ENCODE data around the gene TTC28. TPM values are rescaled to one million over a fixed set of nuclear protein-coding genes. Genes with fewer than 3 reads are reported as not detected.

The TTC28 gene
- total RNA-seq, 1 experiment from 2014 or later = 11.2 TPM

DNA sequence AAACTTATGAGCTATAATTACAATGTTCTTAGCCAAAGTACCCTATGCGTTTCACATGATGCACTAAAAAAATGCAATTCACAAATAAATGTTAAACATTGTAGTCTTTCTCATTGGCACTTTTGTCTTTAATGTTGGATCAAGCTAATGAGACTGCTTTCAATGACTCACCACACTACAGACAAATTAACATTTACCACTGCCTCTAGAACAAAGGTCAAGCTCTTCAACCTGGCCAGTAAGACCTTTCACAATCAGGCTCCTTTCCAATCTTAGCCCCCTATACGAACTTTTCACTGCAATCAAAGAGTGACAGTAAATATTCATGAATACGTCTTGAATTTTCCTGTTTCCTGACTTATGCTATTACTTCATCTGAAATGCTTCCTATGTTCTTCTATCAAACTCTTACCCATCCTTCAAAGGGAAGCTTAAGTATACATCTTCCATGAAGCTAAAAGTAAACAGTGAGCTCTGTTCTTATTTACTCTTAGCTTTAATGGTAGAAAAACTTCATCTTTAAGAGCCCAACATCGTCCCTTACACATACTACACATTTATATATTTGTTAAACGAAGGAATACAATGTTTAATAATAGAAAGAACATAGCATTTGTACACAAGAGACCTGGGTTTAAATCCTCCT, 433.9 kb downstream of the TTC28 start:
- Histone ChIP-seq H3K4me3 (ENCODE audit: low read length) (no peak overlapping the region), H3K27ac (ENCODE audit: low read length) (no peak overlapping the region), H3K4me2 (ENCODE audit: low read depth, low read length, poor library complexity, severe bottlenecking) (no peak overlapping the region)

DNA sequence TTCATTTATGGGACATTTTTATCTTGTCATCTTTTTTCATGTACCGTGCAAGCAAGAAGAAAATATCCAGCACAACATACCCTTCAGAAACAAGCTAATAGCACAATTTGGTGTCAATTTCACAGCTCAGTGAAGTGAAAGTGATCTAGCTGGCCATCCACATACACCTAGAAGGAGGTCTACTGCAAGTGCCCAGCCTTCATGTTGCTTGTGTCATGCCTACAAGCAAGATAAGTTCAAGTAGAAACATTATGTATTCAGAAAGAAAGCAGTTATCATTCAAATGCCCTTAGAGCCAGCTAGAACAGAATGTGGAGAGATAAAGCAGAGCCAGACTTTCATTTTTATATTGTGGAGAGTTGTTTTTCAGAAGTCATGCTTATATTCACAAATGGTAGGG, 434.9 kb downstream of the TTC28 start:
- Histone ChIP-seq H2AFZ (ENCODE audit: low read length) (no peak overlapping the region), H3K36me3 (ENCODE audit: insufficient read depth, low read length) (no peaks in the 10 kb centered on the region), H3K27me3 (ENCODE audit: low read length) (no peaks in the 10 kb centered on the region), H3K9me3 (ENCODE audit: low read length) (no peaks in the 10 kb centered on the region), H3K4me3 (ENCODE audit: low read length) (no peak overlapping the region), H3K79me2 (ENCODE audit: low read length) (no peaks in the 10 kb centered on the region), H3K4me2 (ENCODE audit: low read depth, low read length, poor library complexity, severe bottlenecking) (no peak overlapping the region), H3K9ac (ENCODE audit: low read length) (no peak overlapping the region), H3K4me1 (ENCODE audit: low read length) (no peaks in the 10 kb centered on the region), H3K27ac (ENCODE audit: low read length) (no peak overlapping the region), H3K9me2 (replicated peaks; ENCODE audit: insufficient read depth, low read length) (no peaks in the 10 kb centered on the region), H4K20me1 (ENCODE audit: insufficient read depth, low read depth, low read length) (peaks cover 6% of the 10 kb centered on the region; the same call in 1 of the 2 replicates)
- no peak for DNase-seq

More for the DNA sequence above, 433.9 kb downstream of the TTC28 start:
- H3K9me2 ChIP-seq (replicated peaks; ENCODE audit: insufficient read depth, low read length) = no peaks in the 10 kb centered on the region
- no peak overlapping the region for H3K9ac ChIP-seq (ENCODE audit: low read length)
- no peak overlapping the region for H2AFZ ChIP-seq (ENCODE audit: low read length)
- H3K27me3 ChIP-seq (ENCODE audit: low read length) = no peaks in the 10 kb centered on the region
- no peaks in the 10 kb centered on the region for H3K79me2 ChIP-seq (ENCODE audit: low read length)
- H3K4me1 ChIP-seq (ENCODE audit: low read length) = no peaks in the 10 kb centered on the region
- no peak for DNase-seq
- no peaks in the 10 kb centered on the region for H3K36me3 ChIP-seq (ENCODE audit: insufficient read depth, low read length)
- H3K9me3 ChIP-seq (ENCODE audit: low read length) = no peaks in the 10 kb centered on the region
- H4K20me1 ChIP-seq (ENCODE audit: insufficient read depth, low read depth, low read length) = peaks cover 6% of the 10 kb centered on the region; the same call in 1 of the 2 replicates

DNA sequence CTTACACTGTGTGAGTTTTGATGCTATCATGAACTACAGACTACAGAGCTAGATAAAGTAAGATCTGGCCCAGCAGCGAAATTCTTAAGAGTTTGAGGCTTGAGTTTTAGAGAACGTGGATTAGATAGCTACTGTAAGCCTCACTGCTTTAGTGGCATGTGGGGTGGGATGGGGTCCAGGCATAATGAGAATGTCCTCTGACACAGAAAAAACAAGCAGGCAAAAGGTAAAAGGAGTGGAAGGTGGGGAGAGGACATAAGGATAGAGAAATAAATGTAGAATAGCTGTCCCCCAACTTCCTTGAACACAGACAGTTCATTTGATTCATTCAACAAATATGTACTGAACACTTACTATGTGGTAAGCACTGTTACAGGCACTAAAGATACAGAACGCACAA, 436.1 kb downstream of the TTC28 start:
- no peaks in the 10 kb centered on the region for H3K27me3 ChIP-seq (ENCODE audit: low read length)
- no peak for DNase-seq
- no peak overlapping the region for H3K4me2 ChIP-seq (ENCODE audit: low read depth, low read length, poor library complexity, severe bottlenecking)
- H3K9ac ChIP-seq (ENCODE audit: low read length) = no peak overlapping the region
- no peak overlapping the region for H3K27ac ChIP-seq (ENCODE audit: low read length)
- H4K20me1 ChIP-seq (ENCODE audit: insufficient read depth, low read depth, low read length) = peaks cover 6% of the 10 kb centered on the region; the same call in 1 of the 2 replicates
- H3K36me3 ChIP-seq (ENCODE audit: insufficient read depth, low read length) = no peaks in the 10 kb centered on the region
- no peaks in the 10 kb centered on the region for H3K9me2 ChIP-seq (replicated peaks; ENCODE audit: insufficient read depth, low read length)
- H3K4me3 ChIP-seq (ENCODE audit: low read length) = no peak overlapping the region
- H3K9me3 ChIP-seq (ENCODE audit: low read length) = no peaks in the 10 kb centered on the region
- H3K79me2 ChIP-seq (ENCODE audit: low read length) = no peaks in the 10 kb centered on the region
- no peak overlapping the region for H2AFZ ChIP-seq (ENCODE audit: low read length)
- H3K4me1 ChIP-seq (ENCODE audit: low read length) = no peaks in the 10 kb centered on the region

DNA sequence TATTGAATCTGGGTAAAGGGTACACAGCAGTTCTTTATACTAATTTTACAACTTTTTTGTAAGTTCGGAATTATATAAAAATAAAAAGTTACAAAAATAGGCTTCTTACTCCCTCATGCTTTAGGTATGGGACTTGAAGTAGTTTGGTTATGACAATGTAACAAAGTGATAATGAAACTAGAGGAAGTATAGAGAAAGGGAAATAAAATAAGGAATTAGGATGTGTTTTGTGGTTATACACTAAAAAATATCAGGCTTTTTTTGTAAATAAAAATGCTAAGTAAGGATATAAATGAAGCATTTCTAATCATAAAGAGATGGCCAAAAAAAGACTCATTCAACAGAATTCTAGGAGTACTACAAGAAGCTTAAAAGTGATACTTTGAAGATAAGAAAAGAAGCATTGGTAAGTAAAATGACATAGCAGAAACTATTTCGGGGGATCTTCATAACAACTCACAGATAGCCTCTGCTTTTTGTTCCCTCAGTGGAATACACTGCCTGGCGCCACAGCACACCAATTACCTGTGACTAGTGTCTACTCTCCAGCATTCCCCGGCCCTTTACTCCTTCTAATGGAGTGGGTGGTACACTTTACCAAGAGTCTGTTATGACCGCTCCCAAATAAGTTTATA, 437.9 kb downstream of the TTC28 start:
- Histone ChIP-seq H3K9ac (ENCODE audit: low read length) (no peak overlapping the region), H2AFZ (ENCODE audit: low read length) (no peak overlapping the region), H3K4me2 (ENCODE audit: low read depth, low read length, poor library complexity, severe bottlenecking) (no peak overlapping the region)

DNA sequence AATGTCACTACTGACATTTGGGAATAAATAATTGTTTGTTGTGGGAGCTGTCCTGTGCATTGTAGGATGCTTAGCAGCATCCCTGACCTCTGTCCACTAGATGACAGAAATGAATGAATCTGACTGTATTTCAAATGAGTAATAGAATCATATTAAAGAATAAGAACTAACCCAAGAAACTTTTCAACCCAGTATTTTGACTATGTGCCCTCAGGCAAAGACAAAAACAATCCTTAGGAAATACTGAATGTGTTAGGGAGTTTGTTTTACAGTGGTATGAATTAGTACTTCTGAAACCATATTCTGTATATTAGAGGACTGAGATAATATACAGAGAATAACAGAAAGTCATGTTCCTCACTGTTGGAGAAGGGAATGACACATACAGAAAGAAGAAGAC, 439.7 kb downstream of the TTC28 start:
- Histone ChIP-seq H3K27ac (ENCODE audit: low read length) (no peak overlapping the region), H3K9ac (ENCODE audit: low read length) (no peak overlapping the region), H3K4me3 (ENCODE audit: low read length) (no peak overlapping the region), H3K9me2 (replicated peaks; ENCODE audit: insufficient read depth, low read length) (no peaks in the 10 kb centered on the region), H3K36me3 (ENCODE audit: insufficient read depth, low read length) (no peaks in the 10 kb centered on the region), H3K4me1 (ENCODE audit: low read length) (no peaks in the 10 kb centered on the region), H4K20me1 (ENCODE audit: insufficient read depth, low read depth, low read length) (no peaks in the 10 kb centered on the region; the same call in 1 of the 2 replicates), H3K4me2 (ENCODE audit: low read depth, low read length, poor library complexity, severe bottlenecking) (no peak overlapping the region), H3K27me3 (ENCODE audit: low read length) (no peaks in the 10 kb centered on the region), H3K79me2 (ENCODE audit: low read length) (no peaks in the 10 kb centered on the region), H2AFZ (ENCODE audit: low read length) (no peak overlapping the region), H3K9me3 (ENCODE audit: low read length) (no peaks in the 10 kb centered on the region)
- DNase-seq = no peak

More for the DNA sequence above, 437.9 kb downstream of the TTC28 start:
- no peaks in the 10 kb centered on the region for H3K4me1 ChIP-seq (ENCODE audit: low read length)
- H3K27me3 ChIP-seq (ENCODE audit: low read length) = no peaks in the 10 kb centered on the region
- DNase-seq = no peak
- H3K9me3 ChIP-seq (ENCODE audit: low read length) = no peaks in the 10 kb centered on the region
- no peaks in the 10 kb centered on the region for H3K36me3 ChIP-seq (ENCODE audit: insufficient read depth, low read length)
- no peaks in the 10 kb centered on the region for H3K79me2 ChIP-seq (ENCODE audit: low read length)
- H3K4me3 ChIP-seq (ENCODE audit: low read length) = no peak overlapping the region
- no peaks in the 10 kb centered on the region for H3K9me2 ChIP-seq (replicated peaks; ENCODE audit: insufficient read depth, low read length)
- peaks cover 5% of the 10 kb centered on the region; the same call in 1 of the 2 replicates for H4K20me1 ChIP-seq (ENCODE audit: insufficient read depth, low read depth, low read length)
- no peak overlapping the region for H3K27ac ChIP-seq (ENCODE audit: low read length)

DNA sequence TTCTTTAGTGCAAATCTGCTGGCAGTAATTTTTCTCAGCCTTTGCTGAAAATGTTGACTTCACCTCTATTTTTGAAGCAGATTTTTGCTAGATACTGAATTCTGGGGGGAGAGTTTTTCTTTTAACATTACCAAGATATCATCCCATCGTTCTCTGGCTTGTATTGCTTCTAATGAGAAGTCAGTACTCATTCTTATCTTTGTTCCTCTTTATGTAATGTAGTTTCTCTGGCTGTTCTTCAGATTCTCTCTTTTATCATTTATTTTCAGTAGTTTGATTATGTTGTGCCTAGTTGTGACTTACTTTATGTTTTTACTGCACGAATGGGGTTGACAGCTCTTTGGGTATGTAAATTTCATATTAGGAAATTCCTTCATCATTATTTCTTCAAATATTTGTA, 441.9 kb downstream of the TTC28 start:
- DNase-seq = no peak
- H3K9me2 ChIP-seq (replicated peaks; ENCODE audit: insufficient read depth, low read length) = no peaks in the 10 kb centered on the region

DNA sequence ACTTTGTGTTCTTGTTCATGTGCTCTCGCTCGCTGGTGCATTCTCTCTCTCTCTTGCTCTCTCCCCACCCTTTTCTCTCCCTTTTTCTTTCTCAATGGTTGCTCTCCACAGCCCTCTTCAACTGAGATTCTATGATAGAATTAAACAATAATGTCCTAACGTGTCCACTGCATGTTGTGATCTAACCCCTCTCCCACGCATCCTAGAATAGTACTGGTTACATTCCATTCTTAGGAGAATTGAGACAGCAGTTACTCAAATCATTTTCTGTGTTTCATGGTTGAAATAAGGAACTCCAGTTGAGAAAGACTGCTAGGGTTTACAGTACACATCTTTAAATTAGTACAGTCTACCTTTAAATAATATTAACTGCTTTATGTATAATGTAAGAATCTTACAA, 442.5 kb downstream of the TTC28 start:
- Histone ChIP-seq H3K27me3 (ENCODE audit: low read length) (no peaks in the 10 kb centered on the region), H3K4me3 (ENCODE audit: low read length) (no peak overlapping the region), H2AFZ (ENCODE audit: low read length) (no peak overlapping the region), H4K20me1 (ENCODE audit: insufficient read depth, low read depth, low read length) (no peaks in the 10 kb centered on the region), H3K9me3 (ENCODE audit: low read length) (no peaks in the 10 kb centered on the region), H3K27ac (ENCODE audit: low read length) (no peak overlapping the region), H3K36me3 (ENCODE audit: insufficient read depth, low read length) (no peaks in the 10 kb centered on the region), H3K9me2 (replicated peaks; ENCODE audit: insufficient read depth, low read length) (no peaks in the 10 kb centered on the region), H3K4me2 (ENCODE audit: low read depth, low read length, poor library complexity, severe bottlenecking) (no peak overlapping the region), H3K4me1 (ENCODE audit: low read length) (no peaks in the 10 kb centered on the region), H3K9ac (ENCODE audit: low read length) (no peak overlapping the region), H3K79me2 (ENCODE audit: low read length) (no peaks in the 10 kb centered on the region)
- DNase-seq = no peak

More for the DNA sequence above, 441.9 kb downstream of the TTC28 start:
- Histone ChIP-seq H3K27me3 (ENCODE audit: low read length) (no peaks in the 10 kb centered on the region), H4K20me1 (ENCODE audit: insufficient read depth, low read depth, low read length) (no peaks in the 10 kb centered on the region), H3K79me2 (ENCODE audit: low read length) (no peaks in the 10 kb centered on the region), H3K4me2 (ENCODE audit: low read depth, low read length, poor library complexity, severe bottlenecking) (no peak overlapping the region), H3K36me3 (ENCODE audit: insufficient read depth, low read length) (no peaks in the 10 kb centered on the region), H3K9ac (ENCODE audit: low read length) (no peak overlapping the region), H3K27ac (ENCODE audit: low read length) (no peak overlapping the region), H3K9me3 (ENCODE audit: low read length) (no peaks in the 10 kb centered on the region), H3K4me1 (ENCODE audit: low read length) (no peaks in the 10 kb centered on the region), H3K4me3 (ENCODE audit: low read length) (no peak overlapping the region), H2AFZ (ENCODE audit: low read length) (no peak overlapping the region)

DNA sequence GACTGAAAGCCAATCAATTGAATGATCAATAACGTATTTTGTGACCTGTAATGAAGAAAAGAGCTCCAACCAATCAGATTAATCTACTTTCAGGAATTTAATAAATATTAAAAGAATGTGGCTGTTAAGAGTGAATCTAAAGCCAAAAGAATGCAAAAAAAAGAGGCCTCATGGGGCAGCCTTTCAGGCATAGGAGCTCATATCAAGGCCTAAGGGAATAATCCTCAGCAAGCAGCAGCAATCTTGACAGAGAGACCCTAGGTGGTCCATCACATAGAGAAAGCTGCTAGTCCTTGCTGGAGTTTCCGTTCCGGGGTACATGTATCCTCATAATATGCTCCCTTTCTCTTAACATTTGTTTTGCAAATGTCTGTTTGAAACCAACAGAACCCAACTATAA, 447.4 kb downstream of the TTC28 start:
- H3K4me1 ChIP-seq (ENCODE audit: low read length) = no peaks in the 10 kb centered on the region
- no peak overlapping the region for H2AFZ ChIP-seq (ENCODE audit: low read length)
- H3K27ac ChIP-seq (ENCODE audit: low read length) = no peak overlapping the region
- no peaks in the 10 kb centered on the region for H3K9me3 ChIP-seq (ENCODE audit: low read length)
- H3K4me2 ChIP-seq (ENCODE audit: low read depth, low read length, poor library complexity, severe bottlenecking) = no peak overlapping the region
- H3K9me2 ChIP-seq (replicated peaks; ENCODE audit: insufficient read depth, low read length) = no peaks in the 10 kb centered on the region
- H3K27me3 ChIP-seq (ENCODE audit: low read length) = no peaks in the 10 kb centered on the region
- DNase-seq = no peak
- H3K79me2 ChIP-seq (ENCODE audit: low read length) = no peaks in the 10 kb centered on the region
- no peak overlapping the region for H3K4me3 ChIP-seq (ENCODE audit: low read length)
- H4K20me1 ChIP-seq (ENCODE audit: insufficient read depth, low read depth, low read length) = no peaks in the 10 kb centered on the region
- no peaks in the 10 kb centered on the region for H3K36me3 ChIP-seq (ENCODE audit: insufficient read depth, low read length)
- H3K9ac ChIP-seq (ENCODE audit: low read length) = no peak overlapping the region
